GM19397 (cell line): ENCODE results near the gene GPR137B.
"Not testable (repeated sequence)": the region's sequence is repeated elsewhere in the genome, so short reads cannot be mapped to it uniquely, and the experiment has no call there.

Experiments used
- ATAC-seq: cut with Tn5 transposase; IDR thresholded peaks from one replicate; pipeline ENCODE4 v1.9.1; 2021; ENCODE audit warnings: mild to moderate bottlenecking, moderate library complexity; ENCODE audit not compliant: unreplicated experiment

The GPR137B gene

GRCh38 chr1:236142253-236143103 lies at the start of gene GPR137B:
GPR137B (plus strand) TSS chr1:236142539; CDS start chr1:236142623, 84 bp downstream.
- peak; percentile 54 for ATAC-seq

DNA sequence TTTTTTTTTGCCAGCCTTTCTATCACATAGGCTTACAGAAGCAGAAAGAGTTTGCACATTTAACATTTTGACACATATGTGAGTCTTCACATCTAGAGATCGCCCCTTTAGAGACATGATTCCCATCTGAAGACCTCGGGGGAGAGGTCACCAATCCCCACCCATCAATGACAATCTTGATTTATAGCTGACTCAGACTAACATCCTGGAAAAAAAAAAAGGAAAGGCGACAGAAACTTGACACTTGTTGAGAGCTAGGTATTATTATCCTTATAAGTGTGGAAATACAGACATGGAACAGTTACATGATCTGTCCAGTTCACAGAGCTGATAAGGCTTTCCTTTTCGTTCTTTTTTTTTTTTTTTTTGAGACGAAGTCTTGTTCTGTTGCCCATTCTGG lies 49.4 kb upstream of the GPR137B start:
- no peak for ATAC-seq

- ATAC-seq, result no peak
Measured at GRCh38 chr1:236095705-236096520, 46.4 kb upstream of the GPR137B start.

DNA sequence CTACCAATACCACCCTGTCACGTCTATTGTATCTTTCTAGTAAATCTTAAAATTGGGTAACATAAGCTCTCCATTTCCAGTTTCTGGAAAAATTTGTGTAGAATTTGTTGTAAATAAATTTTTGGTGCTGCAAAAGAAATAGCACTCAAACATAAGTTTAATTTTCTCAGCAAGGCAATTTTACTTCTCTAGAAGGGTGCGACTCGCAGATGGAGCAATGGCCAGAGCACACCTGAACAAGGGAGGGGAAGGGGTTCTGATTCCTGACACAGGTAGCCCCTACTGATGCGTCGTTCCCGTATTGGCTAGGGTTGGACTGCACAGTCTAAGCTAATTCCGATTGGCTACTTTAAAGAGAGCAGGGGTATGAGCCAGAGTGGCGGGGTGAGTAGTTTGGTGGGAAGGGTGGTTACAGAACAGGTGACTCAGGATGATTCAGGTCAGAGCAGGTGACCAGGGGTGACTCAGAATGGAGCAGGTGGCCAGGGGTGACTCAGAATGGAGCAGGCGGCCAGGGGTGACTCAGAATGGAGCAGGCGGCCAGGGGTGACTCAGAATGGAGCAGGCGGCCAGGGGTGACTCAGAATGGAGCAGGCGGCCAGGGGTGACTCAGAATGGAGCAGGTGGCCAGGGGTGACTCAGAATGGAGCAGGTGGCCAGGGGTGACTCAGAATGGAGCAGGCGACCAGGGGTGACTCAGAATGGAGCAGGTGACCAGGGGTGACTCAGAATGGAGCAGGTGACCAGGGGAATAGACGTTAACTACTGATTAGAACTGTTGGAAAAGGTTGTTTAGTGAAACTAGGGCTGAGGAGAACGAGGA lies 45.5 kb upstream of the GPR137B start:
- not testable (repeated sequence) for ATAC-seq

GRCh38 chr1:236098267-236098666 lies 44.1 kb upstream of the GPR137B start:
- ATAC-seq, result no peak

DNA sequence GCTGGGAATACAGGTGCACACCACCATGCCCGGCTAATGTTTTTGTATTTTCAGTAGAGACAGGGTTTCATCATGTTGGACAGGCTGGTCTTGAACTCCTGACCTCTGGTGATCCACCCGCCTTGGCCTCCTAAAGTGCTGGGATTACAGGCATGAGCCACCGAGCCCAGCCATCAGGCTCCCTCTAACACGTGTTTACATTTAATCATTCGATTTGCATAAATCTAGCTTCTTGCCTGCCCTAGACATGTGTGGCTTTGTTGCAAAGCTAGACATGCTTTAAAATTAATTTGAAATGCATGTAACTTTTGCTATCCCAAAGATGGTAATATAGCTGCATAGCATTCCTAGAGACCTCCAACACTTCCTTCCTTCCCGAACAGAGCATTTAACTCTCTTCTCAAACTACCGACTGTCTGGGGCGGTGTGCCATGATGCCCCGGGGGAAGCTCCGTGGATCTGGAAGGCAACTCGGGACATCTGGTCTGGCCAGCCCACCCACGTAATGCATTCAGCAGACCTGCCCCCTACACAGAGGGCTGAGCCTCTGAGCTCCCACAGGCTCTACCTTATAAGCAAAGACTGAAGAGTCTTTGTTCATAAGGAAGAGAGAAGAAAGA lies 42.9 kb upstream of the GPR137B start:
- ATAC-seq, result no peak

- ATAC-seq, result no peak
Measured at GRCh38 chr1:236100799-236101198, 41.5 kb upstream of the GPR137B start.

- no peak for ATAC-seq
Measured at GRCh38 chr1:236101233-236102200, 40.8 kb upstream of the GPR137B start.

- no peak for ATAC-seq
Measured at GRCh38 chr1:236102611-236103010, 39.7 kb upstream of the GPR137B start.

GRCh38 chr1:236103059-236103458 lies 39.3 kb upstream of the GPR137B start:
- no peak for ATAC-seq

DNA sequence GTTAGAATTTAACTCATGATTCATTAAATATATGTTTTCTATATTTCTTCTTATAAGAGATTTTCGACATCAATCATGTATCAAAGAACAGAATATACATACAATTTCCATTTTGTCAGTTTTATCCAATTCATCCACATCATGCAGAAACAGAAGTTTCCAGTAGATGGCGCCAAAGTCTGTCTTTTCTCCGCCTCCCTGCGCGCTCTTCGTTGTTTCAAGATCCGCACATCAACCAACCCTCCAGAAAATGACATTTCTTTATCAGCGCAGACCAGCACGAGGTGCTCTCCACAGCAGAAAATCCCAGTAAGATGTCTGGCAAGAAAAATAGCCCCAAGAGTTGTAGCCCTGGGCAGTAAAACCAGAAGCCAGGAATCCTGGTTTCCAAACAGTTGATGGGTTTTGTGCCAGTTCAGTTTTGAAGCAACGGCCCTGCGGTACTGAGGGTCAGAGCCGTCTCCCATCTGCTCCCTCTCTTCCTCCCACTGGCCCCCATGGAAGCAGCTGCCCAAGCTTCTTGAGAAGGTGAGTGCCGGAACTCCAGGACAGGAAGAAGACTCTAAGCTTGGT lies 38.6 kb upstream of the GPR137B start:
- ATAC-seq, result no peak

- no peak for ATAC-seq
Measured at GRCh38 chr1:236107121-236107907, 35.0 kb upstream of the GPR137B start.

DNA sequence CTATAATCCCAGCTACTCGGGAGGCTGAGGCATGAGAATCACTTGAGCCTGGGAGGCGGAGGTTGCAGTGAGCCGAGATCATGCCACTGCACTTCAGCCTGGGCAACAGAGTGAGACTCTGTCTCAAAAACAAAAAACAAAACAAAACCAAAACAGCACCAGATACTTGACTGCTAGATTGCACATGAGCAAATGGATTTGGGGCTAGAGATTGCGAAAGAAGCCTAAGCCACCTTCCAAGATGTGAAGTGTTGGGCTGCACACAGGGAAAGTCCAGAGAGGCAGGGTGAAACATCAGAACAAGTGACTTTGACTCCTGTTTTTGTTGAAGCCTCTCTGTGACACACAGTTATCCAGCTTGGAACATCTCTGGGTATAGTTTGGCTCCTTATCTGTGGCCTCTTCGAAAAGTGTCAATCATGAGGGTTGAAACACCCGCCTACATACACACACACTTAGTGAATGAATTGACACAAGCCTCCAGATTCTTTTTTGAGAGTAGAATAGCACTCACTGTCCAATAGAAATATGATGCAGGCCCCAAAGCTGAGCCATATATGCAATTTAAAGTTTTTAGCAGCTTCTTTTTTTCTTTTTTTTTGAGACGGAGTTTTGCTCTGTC lies 34.2 kb upstream of the GPR137B start:
- no peak for ATAC-seq

DNA sequence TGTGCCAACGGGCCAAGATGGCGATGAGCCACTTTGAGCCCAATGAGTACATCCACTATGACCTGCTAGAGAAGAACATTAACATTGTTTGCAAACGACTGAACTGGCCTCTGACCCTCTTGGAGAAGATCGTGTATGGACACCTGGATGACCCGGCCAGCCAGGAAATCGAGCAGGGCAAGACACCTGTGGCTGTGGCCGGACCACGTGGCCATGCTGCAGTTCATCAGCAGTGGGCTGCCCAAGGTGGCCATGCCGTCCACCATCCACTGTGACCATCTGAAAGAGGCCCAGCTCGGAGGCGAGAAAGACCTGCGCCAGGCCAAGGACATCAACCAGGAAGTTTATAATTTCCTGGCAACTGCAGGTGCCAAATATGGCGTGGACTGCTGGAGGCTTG lies 32.2 kb upstream of the GPR137B start:
- no peak for ATAC-seq

GRCh38 chr1:236111527-236112331 lies 30.6 kb upstream of the GPR137B start:
- no peak for ATAC-seq

DNA sequence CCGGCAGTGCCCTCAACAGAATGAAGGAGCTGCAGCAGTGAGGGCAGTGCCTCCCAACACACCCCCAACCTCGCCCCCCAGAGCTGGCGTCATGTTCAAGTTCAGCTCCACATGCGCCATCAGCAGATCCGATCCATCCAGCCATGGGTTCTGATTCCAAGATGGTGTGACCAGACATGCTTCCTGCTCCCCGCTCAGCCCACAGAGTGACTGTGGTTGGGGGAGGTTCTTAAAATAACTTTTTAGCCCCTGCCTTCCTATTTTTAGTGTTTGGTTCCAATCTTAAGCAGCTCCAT lies 30.1 kb upstream of the GPR137B start:
- ATAC-seq, result no peak

- ATAC-seq, result no peak
Measured at GRCh38 chr1:236113324-236114032, 28.9 kb upstream of the GPR137B start.
